HepG2 (cell line): ENCODE results near the gene APOBEC3H.

Experiments
- CBX5 ChIP-seq: sonication (generic); formaldehyde crosslinking; IDR thresholded peaks from 2 replicates; pipeline ENCODE4 v1.4.0; 2020; ENCODE audit warnings: missing genetic modification reagents, borderline replicate concordance
- FIP1L1 ChIP-seq: fragments of 200-400 bp; formaldehyde crosslinking; IDR thresholded peaks from 2 replicates; pipeline ENCODE4 v1.6.1; 2018; ENCODE audit warnings: low read depth, mild to moderate bottlenecking, low read length, moderate library complexity, borderline replicate concordance; ENCODE audit not compliant: insufficient read depth
- FOSL1 ChIP-seq: sonication (generic); formaldehyde crosslinking; IDR thresholded peaks from 2 replicates; pipeline ENCODE4 v1.9.0; 2021; ENCODE audit warnings: missing genetic modification reagents, borderline replicate concordance
- GMEB1 ChIP-seq: sonication (generic); formaldehyde crosslinking; IDR thresholded peaks from 2 replicates; pipeline ENCODE4 v1.5.1; 2020; ENCODE audit warnings: missing genetic modification reagents, mild to moderate bottlenecking, borderline replicate concordance
- JUND ChIP-seq: sonication (generic); formaldehyde crosslinking; IDR thresholded peaks from 2 replicates; pipeline ENCODE4 v1.8.0; 2022; ENCODE audit warnings: mild to moderate bottlenecking, missing genetic modification reagents
- ZNF441 ChIP-seq: sonication (generic); formaldehyde crosslinking; IDR thresholded peaks from 2 replicates; pipeline ENCODE4 v1.7.0; 2021; ENCODE audit warnings: missing genetic modification reagents, borderline replicate concordance
- ZNF776 ChIP-seq: sonication (generic); formaldehyde crosslinking; IDR thresholded peaks from 2 replicates; pipeline ENCODE4 v1.4.0; 2020; ENCODE audit warnings: mild to moderate bottlenecking, missing genetic modification reagents
- TF ChIP-seq, protein P1 (sequence below): sonication (generic); formaldehyde crosslinking; IDR thresholded peaks from 2 replicates; pipeline ENCODE4 v1.8.0; 2022; ENCODE audit warnings: missing genetic modification reagents, mild to moderate bottlenecking, moderate library complexity, borderline replicate concordance

- TF ChIP-seq CBX5 (no peak), ZNF776 (CRISPR knock-in tag) (no peak), ZNF441 (no peak), FIP1L1 (no peak), FOSL1 (CRISPR knock-in tag) (no peak), JUND (CRISPR knock-in tag) (no peak), GMEB1 (no peak)
- TF ChIP-seq, protein P1, sequence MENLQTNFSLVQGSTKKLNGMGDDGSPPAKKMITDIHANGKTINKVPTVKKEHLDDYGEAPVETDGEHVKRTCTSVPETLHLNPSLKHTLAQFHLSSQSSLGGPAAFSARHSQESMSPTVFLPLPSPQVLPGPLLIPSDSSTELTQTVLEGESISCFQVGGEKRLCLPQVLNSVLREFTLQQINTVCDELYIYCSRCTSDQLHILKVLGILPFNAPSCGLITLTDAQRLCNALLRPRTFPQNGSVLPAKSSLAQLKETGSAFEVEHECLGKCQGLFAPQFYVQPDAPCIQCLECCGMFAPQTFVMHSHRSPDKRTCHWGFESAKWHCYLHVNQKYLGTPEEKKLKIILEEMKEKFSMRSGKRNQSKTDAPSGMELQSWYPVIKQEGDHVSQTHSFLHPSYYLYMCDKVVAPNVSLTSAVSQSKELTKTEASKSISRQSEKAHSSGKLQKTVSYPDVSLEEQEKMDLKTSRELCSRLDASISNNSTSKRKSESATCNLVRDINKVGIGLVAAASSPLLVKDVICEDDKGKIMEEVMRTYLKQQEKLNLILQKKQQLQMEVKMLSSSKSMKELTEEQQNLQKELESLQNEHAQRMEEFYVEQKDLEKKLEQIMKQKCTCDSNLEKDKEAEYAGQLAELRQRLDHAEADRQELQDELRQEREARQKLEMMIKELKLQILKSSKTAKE (CRISPR knock-in tag), result no peak
Observed at GRCh38 chr22:39130892-39131855, 34.1 kb downstream of the APOBEC3H start.
